NCI-H510A (cell line): Measurements from ENCODE around the gene PPP1R14B.

ENCODE experiments used
- DNase-seq: peaks from one replicate; lab custom pipeline; 2025; lab: John Stamatoyannopoulos, UW

The PPP1R14B gene

GRCh38 chr11:64281957-64282770 is 35.4 kb upstream of the PPP1R14B start:
- DNase-seq = no peak

DNA sequence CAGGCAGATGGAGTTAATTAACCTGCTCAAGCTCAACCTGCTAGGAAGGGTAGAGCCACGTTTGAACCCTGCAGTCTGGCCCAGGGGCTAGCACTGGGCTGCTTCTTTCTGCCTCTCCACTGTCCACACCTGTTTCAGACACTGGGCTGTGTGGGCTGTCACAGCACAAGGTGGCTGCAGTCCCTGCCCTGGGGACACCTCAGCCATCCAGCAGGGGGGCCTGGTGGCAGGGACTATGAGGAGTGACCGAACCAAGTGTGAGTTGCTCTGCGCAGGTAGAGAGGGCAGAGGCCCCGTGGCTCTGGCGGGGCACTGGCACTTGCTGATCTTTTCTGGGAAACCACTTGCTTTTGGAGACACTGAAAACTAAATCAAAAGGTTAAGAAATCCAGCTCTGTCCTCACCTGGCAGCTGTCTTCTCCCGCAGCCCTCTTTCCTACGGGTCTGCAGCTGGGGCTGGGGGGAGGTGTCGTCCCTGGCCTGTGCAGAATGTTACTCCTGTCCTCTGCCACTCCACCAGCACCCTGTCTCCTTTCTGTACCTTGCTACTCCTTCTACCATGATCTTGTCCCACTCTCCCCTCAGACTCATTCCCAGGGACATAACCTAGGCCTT is 31.9 kb upstream of the PPP1R14B start:
- DNase-seq = no peak

- DNase-seq = no peak
Observed at GRCh38 chr11:64276653-64277431, 30.1 kb upstream of the PPP1R14B start.

- DNase-seq = no peak
Observed at GRCh38 chr11:64275841-64276240, 29.1 kb upstream of the PPP1R14B start.

- DNase-seq = no peak
Observed at GRCh38 chr11:64275031-64275800, 28.5 kb upstream of the PPP1R14B start.

DNA sequence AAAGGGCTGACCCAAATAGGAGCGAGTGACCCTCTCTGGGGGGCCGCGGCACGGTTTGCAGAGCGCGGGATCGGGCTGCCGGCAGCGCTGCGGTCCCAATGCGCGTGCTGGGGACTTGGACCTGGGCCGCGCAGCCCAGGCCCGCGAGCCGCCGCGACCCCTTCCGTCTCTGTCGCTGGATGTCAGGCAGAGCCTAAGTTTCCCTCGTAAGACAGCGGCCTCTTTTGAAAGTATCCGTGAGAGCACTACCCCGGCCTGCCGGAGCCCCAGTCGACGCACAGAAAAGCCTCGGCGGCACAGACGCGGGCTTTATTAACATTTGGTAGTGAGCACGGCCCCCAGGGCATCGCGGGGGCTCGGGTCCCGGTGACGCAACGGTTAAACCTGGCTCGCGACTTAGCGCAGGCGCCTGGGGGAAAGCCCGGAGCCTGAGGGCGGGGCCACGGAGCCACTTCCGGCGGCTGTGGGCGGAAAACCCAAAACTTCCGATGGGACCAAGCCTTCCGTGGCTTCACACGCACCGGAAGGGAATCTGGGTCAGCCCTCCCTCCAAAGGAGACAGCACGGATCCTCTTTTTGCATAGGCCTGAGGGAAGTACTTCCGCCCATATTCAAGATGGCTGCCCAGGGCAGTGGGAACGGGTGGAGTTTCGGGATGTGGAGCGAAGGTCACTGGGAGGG is 22.9 kb upstream of the PPP1R14B start:
- DNase-seq = peak; percentile 99

DNA sequence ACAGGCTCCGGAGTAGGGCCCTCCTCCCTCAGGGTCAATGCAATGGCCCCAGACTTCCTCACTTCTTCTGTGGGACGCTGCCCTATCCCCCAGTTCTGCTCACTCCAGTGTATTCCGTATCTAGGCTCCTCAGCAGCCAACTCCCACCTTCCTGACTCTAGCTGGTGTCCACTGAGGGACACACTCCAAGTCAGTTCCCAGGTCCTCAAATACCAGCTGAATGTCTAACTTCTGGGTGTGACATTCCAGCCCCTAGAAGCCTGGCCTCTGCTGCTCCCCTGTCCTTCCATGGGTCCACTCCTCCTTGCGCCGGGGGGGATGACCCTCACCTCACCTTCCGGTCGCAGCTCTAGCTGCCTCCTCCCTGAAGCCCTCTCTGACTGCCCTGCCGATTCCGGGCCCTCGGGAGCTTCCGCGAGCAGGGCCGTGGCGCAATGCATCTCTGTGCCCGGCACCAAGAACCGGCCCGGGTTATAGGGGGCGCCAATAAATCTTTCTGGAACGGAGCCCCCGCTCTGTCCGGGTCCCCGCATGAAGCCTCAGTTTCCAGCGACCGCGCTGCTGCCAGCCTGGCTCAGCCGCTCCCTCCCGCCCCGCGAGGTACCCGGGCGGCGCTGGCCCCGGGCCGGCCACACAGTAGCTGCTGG is 22.3 kb upstream of the PPP1R14B start:
- DNase-seq = no peak

DNA sequence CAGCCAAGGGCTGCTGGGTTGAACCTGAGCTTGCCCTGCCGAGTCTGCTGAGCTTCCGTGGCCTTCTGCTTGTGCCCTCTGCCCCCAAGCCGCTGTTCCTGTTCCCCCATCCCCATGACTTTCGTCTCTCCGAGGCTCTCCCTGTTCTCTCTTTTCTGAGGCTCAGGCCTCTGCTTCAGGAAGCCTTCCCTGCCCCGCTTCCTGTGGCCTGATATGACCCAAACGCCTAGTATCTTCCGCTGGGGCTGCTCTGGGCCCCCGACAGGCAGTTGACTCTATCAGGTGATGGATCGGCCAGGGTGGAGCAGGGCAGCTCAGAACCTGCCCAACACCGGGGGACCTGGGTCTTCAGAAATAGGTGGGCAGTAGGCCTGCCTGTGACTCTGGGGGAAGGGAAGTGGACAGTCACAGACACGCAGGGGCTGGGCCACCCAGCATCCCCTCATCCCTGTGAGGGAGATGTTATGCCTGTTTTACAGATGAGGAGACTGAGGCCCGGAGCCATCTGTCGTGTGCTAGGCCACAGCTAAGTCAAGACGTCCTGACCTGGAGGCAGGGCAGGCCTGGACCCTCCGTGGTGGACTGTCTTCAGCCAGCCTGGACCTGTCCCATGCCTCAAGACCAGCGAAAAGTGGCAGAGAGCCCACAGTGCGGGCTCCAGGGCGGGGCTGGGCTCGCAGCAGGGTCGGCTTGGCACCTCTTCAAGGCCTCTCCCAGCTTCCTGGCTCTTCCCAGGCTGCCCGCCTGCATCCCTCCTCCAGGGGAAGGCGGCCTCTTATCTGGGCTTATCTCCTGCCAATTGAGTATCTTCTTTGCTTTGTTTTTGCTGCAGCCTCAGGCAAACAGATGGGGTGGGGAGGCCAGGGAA is 21.5 kb upstream of the PPP1R14B start:
- no peak for DNase-seq

- DNase-seq = no peak
Observed at GRCh38 chr11:64267207-64267945, 20.6 kb upstream of the PPP1R14B start.

- DNase-seq = no peak
Observed at GRCh38 chr11:64266339-64266738, 19.6 kb upstream of the PPP1R14B start.

DNA sequence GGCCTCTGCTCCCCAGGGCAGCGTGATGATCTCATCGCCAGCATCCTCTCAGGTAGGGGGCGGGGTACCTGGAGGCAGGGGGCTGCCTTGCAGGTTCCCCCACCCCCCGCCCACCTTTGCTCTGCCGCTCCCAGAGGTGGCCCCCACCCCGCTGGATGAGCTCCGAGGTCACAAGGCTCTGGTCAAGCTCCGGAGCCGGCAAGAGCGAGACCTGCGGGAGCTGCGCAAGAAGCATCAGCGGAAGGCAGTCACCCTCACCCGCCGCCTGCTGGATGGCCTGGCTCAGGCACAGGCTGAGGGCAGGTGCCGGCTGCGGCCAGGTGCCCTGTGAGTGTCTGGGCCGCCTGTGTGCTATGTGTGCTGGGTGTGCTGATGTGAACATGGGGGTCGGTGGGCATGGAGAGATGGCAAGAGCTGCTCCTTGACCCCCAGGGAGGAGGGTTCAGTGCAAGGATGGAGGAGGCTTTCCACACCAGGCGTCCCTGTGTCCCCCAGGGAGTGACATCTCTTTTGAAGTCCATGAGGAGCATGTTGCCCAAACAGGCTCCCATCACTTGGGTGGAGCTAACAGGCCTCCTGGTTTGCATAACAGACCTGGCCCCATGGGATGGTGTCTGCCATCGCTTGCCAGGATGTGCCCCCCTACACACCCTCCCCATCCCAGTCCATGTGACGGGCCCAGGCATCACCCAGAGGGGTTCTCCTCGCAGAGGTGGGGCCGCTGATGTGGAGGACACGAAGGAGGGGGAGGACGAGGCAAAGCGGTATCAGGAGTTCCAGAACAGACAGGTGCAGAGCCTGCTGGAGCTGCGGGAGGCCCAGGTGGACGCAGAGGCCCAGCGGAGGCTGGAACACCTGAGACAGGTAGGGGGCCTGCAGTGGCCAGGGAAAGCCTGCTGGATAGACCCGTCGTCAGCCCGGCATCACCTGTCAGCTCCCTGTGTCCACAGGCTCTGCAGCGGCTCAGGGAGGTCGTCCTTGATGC is 18.7 kb upstream of the PPP1R14B start:
- DNase-seq = no peak

GRCh38 chr11:64264371-64264852 is 17.7 kb upstream of the PPP1R14B start:
- DNase-seq = no peak

- no peak for DNase-seq
Observed at GRCh38 chr11:64263947-64264317, 17.2 kb upstream of the PPP1R14B start.

- no peak for DNase-seq
Observed at GRCh38 chr11:64263021-64263946, 16.5 kb upstream of the PPP1R14B start.

DNA sequence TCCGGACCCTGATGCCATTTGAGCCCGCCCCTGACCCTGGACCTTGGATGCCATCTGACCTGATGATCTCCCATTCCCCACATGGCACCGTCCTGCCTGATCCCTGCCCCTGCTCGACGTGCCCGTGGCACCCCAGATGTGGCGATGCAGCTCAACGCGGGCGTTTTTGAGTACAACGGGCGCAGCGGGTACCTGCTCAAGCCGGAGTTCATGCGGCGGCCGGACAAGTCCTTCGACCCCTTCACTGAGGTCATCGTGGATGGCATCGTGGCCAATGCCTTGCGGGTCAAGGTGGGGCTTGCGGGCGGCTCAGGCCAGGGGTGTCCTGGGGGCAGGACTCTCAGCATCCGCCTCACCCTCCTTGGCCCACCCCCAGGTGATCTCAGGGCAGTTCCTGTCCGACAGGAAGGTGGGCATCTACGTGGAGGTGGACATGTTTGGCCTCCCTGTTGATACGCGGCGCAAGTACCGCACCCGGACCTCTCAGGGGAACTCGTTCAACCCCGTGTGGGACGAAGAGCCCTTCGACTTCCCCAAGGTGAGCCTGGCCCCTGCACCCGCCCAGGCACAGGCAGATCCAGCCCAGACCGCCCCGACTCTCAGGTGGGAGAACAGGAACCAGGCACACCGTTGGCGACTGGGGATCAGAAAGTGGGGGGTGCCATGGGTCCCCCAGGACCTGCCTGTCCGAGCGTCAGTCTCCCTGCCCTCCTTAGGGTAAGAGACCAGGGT is 15.7 kb upstream of the PPP1R14B start:
- no peak for DNase-seq

DNA sequence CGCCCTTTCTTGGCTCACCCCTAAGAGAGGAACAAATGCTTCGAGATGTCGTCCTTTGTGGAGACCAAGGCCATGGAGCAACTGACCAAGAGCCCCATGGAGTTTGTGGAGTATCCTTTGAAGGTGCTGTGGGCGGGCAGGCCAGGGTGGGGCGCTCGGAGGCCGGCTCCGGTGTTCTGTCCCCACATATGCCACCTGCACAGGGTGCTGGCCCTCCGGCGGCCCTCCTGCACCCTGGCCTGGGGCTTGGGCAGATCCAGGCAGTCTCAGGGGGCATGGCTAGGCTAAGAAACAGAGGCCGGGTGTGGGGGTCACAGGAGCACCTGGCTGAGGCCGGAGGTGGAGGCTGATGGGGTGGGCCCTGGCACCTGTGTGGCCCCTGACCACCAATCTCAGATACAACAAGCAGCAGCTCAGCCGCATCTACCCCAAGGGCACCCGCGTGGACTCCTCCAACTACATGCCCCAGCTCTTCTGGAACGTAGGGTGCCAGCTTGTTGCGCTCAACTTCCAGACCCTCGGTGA is 14.9 kb upstream of the PPP1R14B start:
- no peak for DNase-seq
